Mesendoderm (in vitro differentiated cells): ENCODE results near the gene MYH7.
A peak's percentile ranks its signal among the peaks of the same experiment; 100 is the strongest.
"Not testable (repeated sequence)": the region's sequence is repeated elsewhere in the genome, so short reads cannot be mapped to it uniquely, and the experiment has no call there.

Experiments used
- DNase-seq: peaks from one replicate; pipeline ENCODE4 v3.0.0; 2013
- H2AK5ac ChIP-seq: 2 replicates; pipeline ENCODE4 v1.6.1; 2013; ENCODE audit warnings: low read length, inconsistent platforms
- H2BK120ac ChIP-seq: 2 replicates; pipeline ENCODE4 v1.6.1; 2013; ENCODE audit warnings: low read depth, mild to moderate bottlenecking, low read length, moderate library complexity, mixed read lengths
- H2BK15ac ChIP-seq: replicated peaks from 2 replicates; pipeline ENCODE4 v1.6.1; 2013; ENCODE audit warnings: low read depth, mild to moderate bottlenecking, moderate library complexity
- H2BK5ac ChIP-seq: 2 replicates; pipeline ENCODE4 v1.6.1; 2013; ENCODE audit warnings: low read length, inconsistent platforms
- H3K18ac ChIP-seq: 2 replicates; pipeline ENCODE4 v1.6.1; 2013; ENCODE audit warnings: mild to moderate bottlenecking, low read length, mixed read lengths
- H3K23ac ChIP-seq: one replicate; pipeline ENCODE4 v1.6.1; 2013; ENCODE audit warnings: low read length
- H3K27ac ChIP-seq: 2 replicates; pipeline ENCODE4 v1.5.1; 2013; ENCODE audit warnings: low read depth, mild to moderate bottlenecking, inconsistent platforms, low read length, moderate library complexity
- H3K27me3 ChIP-seq: 2 replicates; pipeline ENCODE4 v1.6.1; 2013; ENCODE audit warnings: low read length, control low read depth, mild to moderate bottlenecking, inconsistent platforms; ENCODE audit not compliant: insufficient read depth, poor library complexity
- H3K36me3 ChIP-seq: 2 replicates; pipeline ENCODE4 v1.6.1; 2013; ENCODE audit warnings: low read length, inconsistent platforms; ENCODE audit not compliant: control insufficient read depth, insufficient read depth
- H3K4ac ChIP-seq: one replicate; pipeline ENCODE4 v1.6.1; 2013; ENCODE audit warnings: low read depth, mild to moderate bottlenecking, low read length, moderate library complexity
- H3K4me1 ChIP-seq: 2 replicates; pipeline ENCODE4 v1.6.1; 2013; ENCODE audit warnings: low read depth, low read length, inconsistent platforms; ENCODE audit not compliant: control insufficient read depth
- H3K4me2 ChIP-seq: 2 replicates; pipeline ENCODE4 v1.6.1; 2013; ENCODE audit warnings: low read length
- H3K4me3 ChIP-seq: 2 replicates; pipeline ENCODE4 v1.5.1; 2013; ENCODE audit warnings: mild to moderate bottlenecking, low read length
- H3K56ac ChIP-seq: one replicate; pipeline ENCODE4 v1.6.1; 2013; ENCODE audit warnings: low read length
- H3K79me1 ChIP-seq: 2 replicates; pipeline ENCODE4 v1.6.1; 2013; ENCODE audit warnings: low read length, inconsistent platforms
- H3K79me2 ChIP-seq: 2 replicates; pipeline ENCODE4 v1.6.1; 2013; ENCODE audit warnings: mild to moderate bottlenecking, low read length; ENCODE audit not compliant: control insufficient read depth, insufficient read depth
- H3K9ac ChIP-seq: 2 replicates; pipeline ENCODE4 v1.6.1; 2013; ENCODE audit warnings: low read length, inconsistent platforms
- H4K5ac ChIP-seq: one replicate; pipeline ENCODE4 v1.6.1; 2013; ENCODE audit warnings: low read length
- H4K8ac ChIP-seq: one replicate; pipeline ENCODE4 v1.6.1; 2013; ENCODE audit warnings: low read depth, mild to moderate bottlenecking, control low read depth, low read length, moderate library complexity
- WGBS: extraction: QIAGEN DNeasy Blood & Tissue Kit; methylation state at CpG from one replicate; pipeline ENCODE4 v1.1.7; 2013; ENCODE audit warnings: low lambda C conversion rate, missing lambda C conversion rate; ENCODE audit not compliant: insufficient coverage; ENCODE audit errors: extremely low coverage; 5-methylcytosine and 5-hydroxymethylcytosine counted together

The MYH7 gene

GRCh38 chr14:23430723-23431085, 4.8 kb downstream of the MYH7 start:
- no peak overlapping the region for H3K56ac ChIP-seq
- H3K18ac ChIP-seq: no peak overlapping the region
- H2BK120ac ChIP-seq: no peak overlapping the region
- no peak overlapping the region for H2BK15ac ChIP-seq
- no peak overlapping the region for H3K23ac ChIP-seq
- no peak overlapping the region for H3K4ac ChIP-seq
- no peaks in the 10 kb centered on the region for H3K4me1 ChIP-seq
- H3K79me2 ChIP-seq: no peaks in the 10 kb centered on the region
- H3K4me2 ChIP-seq: no peak overlapping the region
- H3K27me3 ChIP-seq: no peaks in the 10 kb centered on the region
- H3K9ac ChIP-seq: no peak overlapping the region
- H3K27ac ChIP-seq: no peak overlapping the region
- no peak overlapping the region for H4K8ac ChIP-seq
- WGBS: no CpG with 5 or more reads among the region's 2 CpGs
- no peaks in the 10 kb centered on the region for H3K36me3 ChIP-seq
- H3K4me3 ChIP-seq: no peak overlapping the region
- no peak overlapping the region for H2AK5ac ChIP-seq
- no peak overlapping the region for H2BK5ac ChIP-seq
- DNase-seq: peak; percentile 41
- H3K79me1 ChIP-seq: no peaks in the 10 kb centered on the region
- H4K5ac ChIP-seq: no peak overlapping the region

- Histone ChIP-seq H2BK120ac (no peak overlapping the region), H3K4me1 (no peaks in the 10 kb centered on the region), H3K9ac (no peak overlapping the region), H2BK15ac (no peak overlapping the region), H3K23ac (no peak overlapping the region), H4K8ac (no peak overlapping the region), H3K4ac (no peak overlapping the region), H3K27me3 (no peaks in the 10 kb centered on the region), H3K18ac (no peak overlapping the region), H3K4me2 (no peak overlapping the region), H3K36me3 (no peaks in the 10 kb centered on the region), H3K4me3 (no peak overlapping the region), H3K79me1 (no peaks in the 10 kb centered on the region), H4K5ac (no peak overlapping the region), H3K56ac (no peak overlapping the region), H3K79me2 (no peaks in the 10 kb centered on the region), H2BK5ac (no peak overlapping the region), H3K27ac (no peak overlapping the region), H2AK5ac (no peak overlapping the region)
- WGBS: no CpG with 5 or more reads among the region's 10 CpGs
- DNase-seq: no peak
Measured at GRCh38 chr14:23430016-23430722, 5.3 kb downstream of the MYH7 start.

- H4K8ac ChIP-seq: no peak overlapping the region
- H3K4ac ChIP-seq: no peak overlapping the region
- DNase-seq: no peak
- H2BK5ac ChIP-seq: no peak overlapping the region
- H4K5ac ChIP-seq: no peak overlapping the region
- no peak overlapping the region for H3K9ac ChIP-seq
- H2BK120ac ChIP-seq: no peak overlapping the region
- H3K18ac ChIP-seq: no peak overlapping the region
- H3K56ac ChIP-seq: no peak overlapping the region
- no peak overlapping the region for H3K4me2 ChIP-seq
- no peaks in the 10 kb centered on the region for H3K36me3 ChIP-seq
- H2BK15ac ChIP-seq: no peak overlapping the region
- H3K23ac ChIP-seq: no peak overlapping the region
- no peaks in the 10 kb centered on the region for H3K79me1 ChIP-seq
- no peaks in the 10 kb centered on the region for H3K79me2 ChIP-seq
- no peak overlapping the region for H2AK5ac ChIP-seq
- no peak overlapping the region for H3K27ac ChIP-seq
- no peaks in the 10 kb centered on the region for H3K4me1 ChIP-seq
- no CpG with 5 or more reads among the region's 13 CpGs for whole genome bisulfite sequencing
- H3K27me3 ChIP-seq: no peaks in the 10 kb centered on the region
- H3K4me3 ChIP-seq: no peak overlapping the region
Measured at GRCh38 chr14:23428686-23429495, 6.6 kb downstream of the MYH7 start.

- not testable (repeated sequence) for H3K4me1 ChIP-seq, H2BK120ac ChIP-seq
Measured at GRCh38 chr14:23425798-23426197, 9.7 kb downstream of the MYH7 start.

GRCh38 chr14:23425169-23425568, 10.3 kb downstream of the MYH7 start:
- Histone ChIP-seq H3K4ac (no peak overlapping the region), H2BK5ac (no peak overlapping the region), H2BK15ac (no peak overlapping the region), H3K27me3 (no peaks in the 10 kb centered on the region), H3K79me2 (no peaks in the 10 kb centered on the region), H3K56ac (no peak overlapping the region), H3K27ac (no peak overlapping the region), H2BK120ac (no peak overlapping the region), H3K23ac (no peak overlapping the region), H3K4me3 (no peak overlapping the region), H4K8ac (no peak overlapping the region), H3K36me3 (no peaks in the 10 kb centered on the region), H3K79me1 (no peaks in the 10 kb centered on the region), H2AK5ac (no peak overlapping the region), H3K4me2 (no peak overlapping the region), H4K5ac (no peak overlapping the region), H3K4me1 (no peaks in the 10 kb centered on the region), H3K9ac (no peak overlapping the region), H3K18ac (no peak overlapping the region)
- no CpG with 5 or more reads among the region's 10 CpGs for WGBS
- DNase-seq: no peak

More at GRCh38 chr14:23425798-23426197, 9.7 kb downstream of the MYH7 start:
- not testable (repeated sequence) for H3K18ac ChIP-seq, H4K5ac ChIP-seq, H4K8ac ChIP-seq, H3K56ac ChIP-seq, DNase-seq, H3K79me1 ChIP-seq, H2BK5ac ChIP-seq, H3K4me3 ChIP-seq, H2AK5ac ChIP-seq, H3K36me3 ChIP-seq, H3K9ac ChIP-seq, H3K23ac ChIP-seq, H3K4ac ChIP-seq, H3K4me2 ChIP-seq, H3K27ac ChIP-seq, H3K79me2 ChIP-seq, H3K27me3 ChIP-seq, H2BK15ac ChIP-seq
- WGBS: no CpG with 5 or more reads among the region's 6 CpGs
